Uterus (tissue), 2 donors: Measurements from ENCODE around the gene SIX2.

ENCODE experiments used
- POLR2A ChIP-seq, 2 donors: fragments of 450-650 bp; IDR thresholded peaks; one replicate each; pipeline ENCODE4 v1.6.1; 2016; ENCODE audit warnings: antibody characterized with exemption in 2 of 2, mild to moderate bottlenecking in 1 of 2, moderate library complexity in 1 of 2
- TF ChIP-seq, protein P1 (sequence below), 4 experiments: fragments of 200-600 bp in 2 of 4; fragments of 450-650 bp in 2 of 4; sonication (generic) in 2 of 4; IDR thresholded peaks; one replicate each; pipeline ENCODE4 v1.5.1; 2016 to 2019; ENCODE audit warnings: antibody characterized with exemption in 4 of 4, mild to moderate bottlenecking in 2 of 4, moderate library complexity in 1 of 4

DNA sequence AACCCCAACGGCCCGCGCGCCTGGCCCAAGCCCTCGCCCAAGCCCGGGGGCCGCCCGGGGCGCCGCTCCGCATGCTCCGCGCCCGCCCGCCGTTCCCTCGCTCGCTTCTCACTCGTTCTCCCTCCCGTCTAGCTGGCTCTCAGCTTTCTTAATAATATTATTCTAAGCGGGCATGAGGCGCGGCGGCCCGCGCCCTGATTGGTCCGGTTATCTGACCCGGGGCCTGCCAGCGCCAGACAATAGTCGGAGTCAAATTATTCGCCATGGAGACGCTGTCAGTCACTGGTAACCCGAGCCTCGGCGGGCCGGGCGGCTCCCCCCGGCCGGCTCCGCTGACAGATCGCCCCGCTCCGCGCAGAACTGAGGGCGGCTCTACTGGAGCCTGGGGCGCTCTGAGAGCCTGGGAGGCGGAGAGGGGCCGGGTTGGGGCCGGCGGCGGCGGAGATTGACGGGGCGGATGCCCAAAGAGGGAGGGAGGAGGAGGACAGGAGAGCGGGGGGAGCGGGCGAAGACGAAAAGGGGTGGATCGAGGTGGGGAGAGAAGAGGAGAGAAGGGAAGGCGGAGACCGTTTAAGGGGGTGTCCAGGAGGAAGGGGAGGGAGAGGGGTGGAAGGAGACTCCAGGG lies at the start of gene SIX2:
- TF ChIP-seq, protein P1, sequence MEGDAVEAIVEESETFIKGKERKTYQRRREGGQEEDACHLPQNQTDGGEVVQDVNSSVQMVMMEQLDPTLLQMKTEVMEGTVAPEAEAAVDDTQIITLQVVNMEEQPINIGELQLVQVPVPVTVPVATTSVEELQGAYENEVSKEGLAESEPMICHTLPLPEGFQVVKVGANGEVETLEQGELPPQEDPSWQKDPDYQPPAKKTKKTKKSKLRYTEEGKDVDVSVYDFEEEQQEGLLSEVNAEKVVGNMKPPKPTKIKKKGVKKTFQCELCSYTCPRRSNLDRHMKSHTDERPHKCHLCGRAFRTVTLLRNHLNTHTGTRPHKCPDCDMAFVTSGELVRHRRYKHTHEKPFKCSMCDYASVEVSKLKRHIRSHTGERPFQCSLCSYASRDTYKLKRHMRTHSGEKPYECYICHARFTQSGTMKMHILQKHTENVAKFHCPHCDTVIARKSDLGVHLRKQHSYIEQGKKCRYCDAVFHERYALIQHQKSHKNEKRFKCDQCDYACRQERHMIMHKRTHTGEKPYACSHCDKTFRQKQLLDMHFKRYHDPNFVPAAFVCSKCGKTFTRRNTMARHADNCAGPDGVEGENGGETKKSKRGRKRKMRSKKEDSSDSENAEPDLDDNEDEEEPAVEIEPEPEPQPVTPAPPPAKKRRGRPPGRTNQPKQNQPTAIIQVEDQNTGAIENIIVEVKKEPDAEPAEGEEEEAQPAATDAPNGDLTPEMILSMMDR (IDR thresholded peaks at IDR 0.05): no peak
- no peak for TF ChIP-seq POLR2A (IDR thresholded peaks at IDR 0.05)
